ENCODE data around the gene CNTNAP2. TPM values are rescaled to one million over a fixed set of nuclear protein-coding genes. Genes with fewer than 3 reads are reported as not detected.

The CNTNAP2 gene
- total RNA-seq, 2 donors from 2014 or later = 4.4 to 8.5 TPM

DNA sequence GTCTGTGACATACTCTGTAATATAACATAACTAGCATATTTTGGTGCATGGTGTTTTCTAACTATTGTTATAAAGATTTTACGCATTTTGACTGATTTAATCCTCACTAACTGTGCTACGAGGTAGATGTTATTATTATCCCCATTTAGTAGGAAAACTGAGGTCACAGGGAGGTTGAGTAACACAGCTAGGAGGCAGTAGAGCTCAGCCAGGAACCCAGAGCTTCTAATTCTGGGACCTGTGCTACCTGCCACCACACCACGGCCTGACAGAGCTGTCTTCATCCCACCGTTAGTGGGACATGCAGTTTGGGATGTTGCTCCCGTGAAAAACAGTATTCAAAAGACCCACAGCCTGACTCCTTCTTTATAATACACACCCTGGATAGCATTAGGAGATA lies 962.5 kb downstream of the CNTNAP2 start:
- Histone ChIP-seq H3K36me3 (no peaks in the 10 kb centered on the region), H3K9me3 (no peaks in the 10 kb centered on the region), H3K4me1 (no peaks in the 10 kb centered on the region), H3K9ac (ENCODE audit: low read depth in 2 of 2, low read length in 2 of 2) (no peak overlapping the region), H3K27ac (no peak overlapping the region), H3K27me3 (no peaks in the 10 kb centered on the region), H3K4me3 (no peak overlapping the region)
- DNase-seq = no peak
- intact Hi-C loops (cut with DNase I) = no loop called here
- no peak for TF ChIP-seq CTCF (IDR thresholded peaks at IDR 0.05)

DNA sequence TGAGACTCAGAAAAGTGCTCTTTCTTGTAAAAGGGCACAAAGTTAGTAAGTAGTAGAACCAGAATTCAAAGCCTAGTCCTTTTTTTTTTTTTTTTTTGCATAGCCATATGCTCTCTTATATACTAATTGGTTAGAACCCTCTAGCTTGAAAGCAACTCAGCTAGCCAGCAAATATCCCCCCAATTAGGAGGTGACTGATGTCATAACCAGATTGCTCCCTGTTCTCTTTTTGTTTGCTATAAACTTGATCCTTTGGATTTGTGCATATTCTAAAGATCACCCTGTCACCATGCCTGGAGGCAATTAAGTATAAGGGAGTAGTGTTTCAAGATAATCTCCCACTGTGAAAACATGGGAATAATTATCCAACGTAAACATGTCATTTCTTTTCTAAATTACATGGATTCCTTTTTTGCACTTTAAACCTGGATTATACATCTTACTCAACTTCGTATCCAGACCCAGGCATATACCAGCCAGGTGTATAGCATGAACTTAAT lies 963.4 kb downstream of the CNTNAP2 start:
- TF ChIP-seq CTCF (IDR thresholded peaks at IDR 0.05) = no peak
- Histone ChIP-seq H3K4me1 (no peaks in the 10 kb centered on the region), H3K9ac (ENCODE audit: low read depth in 2 of 2, low read length in 2 of 2) (no peak overlapping the region), H3K4me3 (no peak overlapping the region), H3K36me3 (no peaks in the 10 kb centered on the region), H3K9me3 (no peaks in the 10 kb centered on the region), H3K27ac (no peak overlapping the region), H3K27me3 (no peaks in the 10 kb centered on the region)
- no peak for DNase-seq
- intact Hi-C loops (cut with DNase I) = no loop called here

DNA sequence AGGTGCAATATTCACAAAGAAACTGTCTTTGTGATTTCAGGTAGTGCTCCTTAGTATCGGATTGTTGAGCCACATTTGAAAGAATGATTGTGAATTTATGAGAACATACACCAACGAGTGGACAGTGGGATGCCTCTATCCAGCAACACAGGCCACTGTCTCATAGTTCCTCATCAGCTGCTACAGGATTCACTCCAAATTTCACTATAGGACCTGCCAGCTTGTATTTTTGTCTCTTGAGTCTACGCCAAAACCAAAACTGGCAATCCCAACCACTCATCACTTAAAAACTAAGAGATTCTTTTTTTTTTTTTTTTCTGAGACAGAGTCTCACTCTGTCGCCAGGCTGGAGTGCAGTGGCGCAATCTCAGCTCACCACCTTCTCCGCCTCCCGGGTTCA lies 964.5 kb downstream of the CNTNAP2 start:
- no peak for TF ChIP-seq CTCF (IDR thresholded peaks at IDR 0.05)
- Histone ChIP-seq H3K4me3 (no peak overlapping the region), H3K27ac (no peak overlapping the region), H3K9me3 (no peaks in the 10 kb centered on the region), H3K36me3 (no peaks in the 10 kb centered on the region), H3K4me1 (no peaks in the 10 kb centered on the region), H3K27me3 (no peaks in the 10 kb centered on the region), H3K9ac (ENCODE audit: low read depth in 2 of 2, low read length in 2 of 2) (no peak overlapping the region)
- intact Hi-C loops (cut with DNase I) = no loop called here
- DNase-seq = no peak

- no peaks in the 10 kb centered on the region for H3K4me1 ChIP-seq
- no peaks in the 10 kb centered on the region for H3K27me3 ChIP-seq
- no peak overlapping the region for H3K4me3 ChIP-seq
- no peaks in the 10 kb centered on the region for H3K36me3 ChIP-seq
- H3K9me3 ChIP-seq = peaks cover 2% of the 10 kb centered on the region
- no peak overlapping the region for H3K9ac ChIP-seq (ENCODE audit: low read depth in 2 of 2, low read length in 2 of 2)
- TF ChIP-seq CTCF (IDR thresholded peaks at IDR 0.05) = no peak
- no peak overlapping the region for H3K27ac ChIP-seq
- no peak for DNase-seq
- intact Hi-C loops (cut with DNase I) = no loop called here
Measured at GRCh38 chr7:147089051-147089461, 972.5 kb downstream of the CNTNAP2 start.

DNA sequence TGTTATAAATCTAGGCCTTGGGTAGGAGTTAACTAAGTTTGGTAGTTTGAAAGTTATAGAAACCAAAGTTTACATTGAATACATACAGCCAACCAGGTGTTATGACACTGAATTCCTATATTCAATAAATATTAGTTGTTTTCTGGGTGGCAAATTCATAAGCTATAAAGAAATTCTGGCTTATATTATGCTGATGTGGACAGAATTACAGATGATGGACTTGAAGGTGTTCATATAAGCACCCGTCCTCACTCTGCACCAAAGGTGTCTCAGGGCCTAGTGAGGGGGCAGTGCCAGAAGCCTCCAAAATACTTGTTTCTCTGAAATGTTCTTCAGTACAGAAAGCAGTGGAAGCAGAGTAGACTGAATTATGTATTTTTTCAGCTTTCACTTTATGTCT lies 973.0 kb downstream of the CNTNAP2 start:
- no peak for DNase-seq
- no peak overlapping the region for H3K27ac ChIP-seq

More for the DNA sequence above, 973.0 kb downstream of the CNTNAP2 start:
- intact Hi-C loops (cut with DNase I) = no loop called here
- no peak for TF ChIP-seq CTCF (IDR thresholded peaks at IDR 0.05)
- no peak overlapping the region for H3K9ac ChIP-seq (ENCODE audit: low read depth in 2 of 2, low read length in 2 of 2)
- peaks cover 2% of the 10 kb centered on the region for H3K9me3 ChIP-seq
- no peaks in the 10 kb centered on the region for H3K36me3 ChIP-seq
- no peaks in the 10 kb centered on the region for H3K27me3 ChIP-seq
- no peaks in the 10 kb centered on the region for H3K4me1 ChIP-seq
- H3K4me3 ChIP-seq = no peak overlapping the region
